ENCODE data around the gene SLC6A11.

SLC6A11 gene

DNA sequence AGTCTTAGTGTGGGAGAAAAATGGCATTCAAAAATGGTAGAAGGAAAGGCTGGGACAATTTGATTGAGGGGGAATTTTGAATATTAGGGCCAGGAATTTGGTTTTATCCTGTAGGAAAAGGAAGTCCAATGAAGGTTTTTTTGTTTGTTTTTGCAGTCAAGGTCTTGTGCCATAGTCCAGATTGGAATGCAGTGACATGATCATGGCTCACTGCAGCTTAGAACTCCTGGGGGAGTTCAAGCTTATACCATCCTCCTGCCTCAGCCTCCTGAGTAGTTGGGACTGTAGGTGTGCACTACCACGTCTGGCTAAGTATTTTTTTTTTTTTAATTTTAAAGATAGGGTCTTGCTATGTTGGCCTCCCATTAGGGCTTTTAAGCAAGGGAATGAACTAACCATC lies 2.6 kb upstream of the SLC6A11 start:
- Mint-ChIP-seq H3K4me1 (no peaks in the 10 kb centered on the region), H3K36me3 (ENCODE audit: low read depth) (no peaks in the 10 kb centered on the region), H3K4me3 (no peak overlapping the region), H3K27ac (no peak overlapping the region), H3K9me3 (no peaks in the 10 kb centered on the region), H3K27me3 (peaks cover 41% of the 10 kb centered on the region)
- no peak for ATAC-seq
- DNase-seq, result no peak

DNA sequence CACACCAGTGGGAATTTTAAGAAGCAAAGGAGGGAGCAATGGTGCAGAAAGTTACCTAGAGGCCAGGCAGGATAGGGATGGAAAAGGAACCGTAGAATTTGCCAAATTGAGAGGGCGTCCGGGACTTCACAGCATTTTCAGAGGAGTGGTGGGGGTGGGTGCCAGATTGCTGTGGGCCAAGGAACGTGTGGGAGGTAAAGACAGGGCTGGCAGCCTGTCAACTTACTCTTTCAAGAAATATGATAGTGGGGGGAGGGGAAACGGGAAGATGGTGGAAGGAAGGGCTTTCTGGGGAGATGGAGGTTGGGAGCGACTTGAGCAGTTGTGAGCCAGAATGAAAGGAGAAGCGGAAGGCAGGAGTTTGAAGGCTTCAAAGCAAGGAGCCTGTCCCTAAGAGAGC lies 1.4 kb upstream of the SLC6A11 start:
- H3K4me3 Mint-ChIP-seq, result no peak overlapping the region
- H3K27me3 Mint-ChIP-seq, result peaks cover 41% of the 10 kb centered on the region
- ATAC-seq (no peak), DNase-seq (no peak)
- no peaks in the 10 kb centered on the region for H3K4me1 Mint-ChIP-seq
- H3K36me3 Mint-ChIP-seq (ENCODE audit: low read depth), result no peaks in the 10 kb centered on the region
- H3K9me3 Mint-ChIP-seq, result no peaks in the 10 kb centered on the region
- no peak overlapping the region for H3K27ac Mint-ChIP-seq

DNA sequence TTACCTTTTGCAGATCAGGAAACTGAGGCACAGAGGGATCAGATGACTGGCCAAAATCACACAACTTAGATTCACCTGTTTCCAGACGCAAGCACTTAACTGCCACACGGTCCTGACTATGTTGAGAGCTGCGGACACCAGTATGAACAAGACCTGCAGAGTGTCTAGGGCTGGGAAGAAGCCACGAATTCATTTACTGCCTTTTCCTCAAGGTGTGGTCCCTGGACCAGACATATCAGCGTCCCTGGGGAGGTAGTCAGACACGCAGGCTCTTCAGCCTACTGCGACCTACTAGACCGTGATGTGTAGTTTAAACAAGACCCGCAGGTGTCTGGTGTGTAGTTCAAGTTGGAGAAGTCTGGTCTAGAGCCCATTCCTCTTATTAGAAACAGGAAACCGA lies 541 bp upstream of the SLC6A11 start:
- Mint-ChIP-seq H3K4me1 (no peaks in the 10 kb centered on the region), H3K36me3 (ENCODE audit: low read depth) (no peaks in the 10 kb centered on the region), H3K27me3 (peaks cover 37% of the 10 kb centered on the region), H3K9me3 (no peaks in the 10 kb centered on the region), H3K4me3 (no peak overlapping the region), H3K27ac (no peak overlapping the region)
- ATAC-seq (no peak), DNase-seq (no peak)

DNA sequence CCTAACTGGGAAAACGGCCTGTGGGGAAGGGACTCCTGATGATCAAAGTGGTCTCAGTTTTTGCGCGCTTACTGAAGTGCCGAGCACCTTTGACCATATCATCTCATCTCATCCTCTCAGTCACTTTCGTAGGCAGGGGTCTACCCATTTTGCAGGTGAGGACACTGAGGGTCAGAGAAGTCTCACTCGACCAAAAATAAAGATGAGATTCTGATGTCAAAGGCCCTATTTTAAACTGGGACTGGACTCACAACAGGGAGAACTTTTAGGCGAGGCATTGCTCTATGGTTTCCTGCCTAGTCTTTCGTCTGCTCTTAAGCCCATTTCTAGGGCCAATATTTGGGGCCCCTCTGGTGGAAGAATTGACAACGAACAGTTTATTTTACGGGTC lies 830 bp downstream of the SLC6A11 start:
- H3K4me1 Mint-ChIP-seq, result no peaks in the 10 kb centered on the region
- DNase-seq, result no peak
- H3K27me3 Mint-ChIP-seq, result peaks cover 35% of the 10 kb centered on the region
- no peaks in the 10 kb centered on the region for H3K36me3 Mint-ChIP-seq (ENCODE audit: low read depth)
- no peaks in the 10 kb centered on the region for H3K9me3 Mint-ChIP-seq
- ATAC-seq, result no peak
- H3K4me3 Mint-ChIP-seq, result no peak overlapping the region
- no peak overlapping the region for H3K27ac Mint-ChIP-seq

DNA sequence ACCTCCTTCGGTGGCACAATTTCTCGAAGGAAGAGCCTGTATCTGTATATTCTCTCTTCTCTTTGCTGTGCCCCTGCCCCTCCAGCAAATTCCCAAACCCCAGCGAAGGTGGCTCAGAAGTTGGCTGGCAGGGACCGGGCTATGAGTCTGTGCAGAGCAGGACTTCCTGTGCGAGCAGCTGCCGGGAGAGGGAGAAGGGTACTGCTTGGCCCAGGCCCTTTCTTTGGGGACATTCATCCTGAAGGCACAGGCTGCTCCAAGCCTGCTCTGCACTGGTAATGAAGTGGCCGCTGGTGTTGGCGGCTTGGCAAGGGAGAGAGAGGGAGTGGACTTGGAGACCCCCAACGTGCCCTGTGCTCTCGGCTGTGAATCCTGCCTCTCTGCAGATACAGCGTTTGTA lies 1.5 kb downstream of the SLC6A11 start:
- Mint-ChIP-seq H3K27me3 (peaks cover 37% of the 10 kb centered on the region), H3K36me3 (ENCODE audit: low read depth) (no peaks in the 10 kb centered on the region), H3K9me3 (no peaks in the 10 kb centered on the region), H3K4me3 (no peak overlapping the region), H3K4me1 (no peaks in the 10 kb centered on the region), H3K27ac (no peak overlapping the region)
- ATAC-seq, result no peak
- DNase-seq, result no peak

DNA sequence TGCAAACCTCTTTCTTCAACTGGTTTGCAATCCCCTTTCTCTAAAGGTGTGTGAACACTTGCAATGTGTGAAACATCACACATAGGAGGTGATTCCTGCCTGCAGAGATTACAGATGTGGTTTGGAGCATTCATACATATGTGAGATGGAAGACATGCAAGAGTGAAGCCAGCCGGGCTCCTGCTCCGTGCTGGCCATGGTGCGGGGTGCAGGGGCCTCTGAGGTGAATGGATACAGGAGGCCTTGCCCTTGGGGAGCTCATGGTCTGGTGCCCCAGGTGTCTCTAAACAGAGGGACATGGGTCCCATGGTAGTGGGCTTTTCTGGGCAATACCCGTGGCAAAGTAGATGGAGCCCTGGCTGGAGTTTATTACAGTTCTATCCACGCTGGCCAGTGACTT lies 6.0 kb downstream of the SLC6A11 start:
- no peaks in the 10 kb centered on the region for H3K36me3 Mint-ChIP-seq (ENCODE audit: low read depth)
- no peak for ATAC-seq
- H3K27ac Mint-ChIP-seq, result no peak overlapping the region
- no peak for DNase-seq
- H3K9me3 Mint-ChIP-seq, result no peaks in the 10 kb centered on the region
- no peak overlapping the region for H3K4me3 Mint-ChIP-seq
- H3K27me3 Mint-ChIP-seq, result peaks cover 10% of the 10 kb centered on the region
- no peaks in the 10 kb centered on the region for H3K4me1 Mint-ChIP-seq

DNA sequence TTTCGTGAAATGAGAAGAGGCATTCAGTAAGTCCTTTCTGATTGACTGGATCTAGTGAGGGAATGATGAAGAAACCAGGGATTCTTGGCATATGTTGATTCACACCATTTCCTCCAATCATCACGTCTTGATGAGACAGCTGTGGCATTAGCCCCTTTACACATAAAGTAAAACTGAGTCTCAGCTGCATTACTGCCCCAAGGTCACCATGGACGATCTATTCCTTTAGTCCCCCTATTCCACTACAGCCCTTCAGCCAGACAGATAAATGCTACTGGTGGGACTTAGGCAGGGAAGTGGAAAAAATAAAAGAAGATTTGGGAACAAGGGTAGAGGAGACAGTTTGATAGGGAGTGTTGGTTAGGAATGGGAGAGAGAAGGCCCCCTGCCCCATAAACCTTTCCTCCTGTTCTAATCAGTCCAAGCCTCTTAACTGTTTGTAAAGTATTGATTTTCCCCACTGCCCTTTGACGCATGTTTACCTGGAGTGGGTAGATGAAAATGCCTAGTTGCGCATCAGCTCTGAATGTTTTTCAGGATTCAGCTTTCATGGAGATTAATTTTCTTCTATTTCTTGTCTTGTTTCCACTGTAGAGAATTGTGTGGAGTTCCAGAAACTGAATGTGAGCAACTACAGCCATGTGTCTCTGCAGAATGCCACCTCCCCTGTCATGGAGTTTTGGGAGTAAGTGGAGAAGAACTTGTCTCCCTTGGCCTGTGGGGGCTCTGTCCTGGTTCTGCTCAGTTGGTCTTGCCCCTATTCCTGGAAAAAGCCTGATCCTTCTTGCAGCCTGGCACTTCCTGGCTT lies 6.9 kb downstream of the SLC6A11 start:
- H3K27me3 Mint-ChIP-seq, result peaks cover 5% of the 10 kb centered on the region

DNA sequence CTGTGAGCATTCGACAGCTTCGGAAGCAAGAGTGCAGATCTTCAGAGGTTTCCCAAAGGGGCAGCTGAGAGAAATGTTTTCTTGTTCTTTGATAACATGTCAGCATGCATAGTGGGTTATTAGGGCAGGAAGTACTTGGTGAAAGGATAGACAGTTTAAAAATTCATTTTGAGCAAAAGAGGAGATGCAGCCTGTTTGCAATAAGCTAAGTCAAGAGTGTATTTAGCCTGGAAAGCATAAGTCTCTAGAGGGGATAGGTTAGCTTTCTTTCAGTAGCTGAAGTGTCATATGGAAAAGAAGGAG lies 7.4 kb downstream of the SLC6A11 start:
- Mint-ChIP-seq H3K36me3 (ENCODE audit: low read depth) (no peaks in the 10 kb centered on the region), H3K4me1 (no peaks in the 10 kb centered on the region), H3K4me3 (no peak overlapping the region), H3K9me3 (no peaks in the 10 kb centered on the region), H3K27me3 (peaks cover 5% of the 10 kb centered on the region), H3K27ac (no peak overlapping the region)
- ATAC-seq (no peak), DNase-seq (no peak)

More for the DNA sequence above, 6.9 kb downstream of the SLC6A11 start:
- DNase-seq, result no peak
- Mint-ChIP-seq H3K27ac (no peak overlapping the region), H3K4me3 (no peak overlapping the region), H3K4me1 (no peaks in the 10 kb centered on the region), H3K36me3 (ENCODE audit: low read depth) (no peaks in the 10 kb centered on the region), H3K9me3 (no peaks in the 10 kb centered on the region)
- ATAC-seq, result no peak

DNA sequence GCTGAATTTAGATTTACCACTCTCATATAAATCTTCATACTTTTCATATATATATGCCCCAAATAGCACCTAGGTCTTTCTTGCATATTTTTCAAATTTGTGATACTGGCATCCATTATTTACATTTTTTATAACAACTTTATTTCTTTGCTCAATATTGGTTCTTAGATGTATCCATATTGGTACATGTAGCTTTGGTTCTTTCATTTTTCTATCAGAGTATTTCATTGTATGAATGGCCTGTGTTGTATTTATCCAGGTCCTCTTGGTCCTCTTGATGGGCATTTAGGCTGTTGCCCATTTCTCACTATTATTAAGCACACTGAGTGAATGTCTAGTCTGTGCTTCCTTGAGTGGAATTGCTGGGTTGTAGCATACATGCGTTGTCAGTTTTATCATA lies 8.4 kb downstream of the SLC6A11 start:
- H3K27me3 Mint-ChIP-seq, result peaks cover 5% of the 10 kb centered on the region
- H3K4me1 Mint-ChIP-seq, result no peaks in the 10 kb centered on the region
- H3K36me3 Mint-ChIP-seq (ENCODE audit: low read depth), result no peaks in the 10 kb centered on the region
- ATAC-seq (no peak), DNase-seq (no peak)
- no peak overlapping the region for H3K27ac Mint-ChIP-seq
- H3K9me3 Mint-ChIP-seq, result no peaks in the 10 kb centered on the region
- no peak overlapping the region for H3K4me3 Mint-ChIP-seq

DNA sequence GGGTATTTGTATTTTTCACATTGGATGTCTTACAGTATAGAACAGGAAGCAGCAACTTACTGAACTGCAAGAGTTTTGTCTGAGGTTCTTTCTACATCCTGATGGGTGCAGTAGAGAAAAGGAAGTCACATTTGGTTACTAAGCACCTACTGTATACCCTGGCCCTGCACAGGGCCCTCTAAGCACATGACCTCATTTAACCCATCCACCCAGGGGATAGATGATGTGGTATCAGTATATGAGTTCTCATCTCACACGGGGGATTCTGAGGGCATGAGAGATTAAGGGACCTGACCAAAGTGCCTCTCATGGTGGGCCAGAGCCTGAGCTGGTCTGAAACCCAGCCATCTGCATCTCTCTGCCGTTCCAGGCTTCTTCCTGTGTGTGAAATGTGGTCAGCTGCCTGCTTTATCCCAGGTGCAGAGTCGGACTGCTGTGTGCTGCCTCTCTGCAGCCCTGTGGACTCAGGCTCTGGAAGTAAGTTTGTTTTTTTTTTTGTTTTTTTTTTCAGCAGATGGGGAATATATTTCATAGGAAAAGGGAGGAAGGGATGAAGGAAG lies 17.9 kb downstream of the SLC6A11 start:
- H3K27me3 Mint-ChIP-seq, result peaks cover 4% of the 10 kb centered on the region

DNA sequence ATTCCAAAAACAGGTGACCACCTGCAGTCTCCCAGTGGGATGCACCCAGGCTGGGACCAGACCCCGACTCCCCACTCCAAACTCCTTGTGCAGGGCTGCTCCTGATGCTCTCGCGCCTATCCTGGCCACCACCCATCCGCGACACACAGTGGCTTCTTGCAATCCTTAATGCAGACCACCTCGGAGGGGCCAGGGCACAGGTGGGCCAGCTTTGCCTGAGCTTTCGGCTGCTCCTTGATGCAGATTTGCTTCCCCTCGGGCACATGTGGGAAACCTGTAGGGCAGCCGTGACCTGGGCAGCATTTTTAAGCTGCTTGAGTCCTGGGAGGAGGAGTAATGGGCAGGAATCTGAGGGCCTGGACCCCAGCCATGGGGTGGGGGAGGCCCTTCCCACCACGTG lies 18.9 kb downstream of the SLC6A11 start:
- Mint-ChIP-seq H3K27ac (no peak overlapping the region), H3K27me3 (peaks cover 11% of the 10 kb centered on the region), H3K36me3 (ENCODE audit: low read depth) (no peaks in the 10 kb centered on the region), H3K4me3 (no peak overlapping the region), H3K4me1 (no peaks in the 10 kb centered on the region), H3K9me3 (no peaks in the 10 kb centered on the region)
- DNase-seq (no peak), ATAC-seq (no peak)

More for the DNA sequence above, 17.9 kb downstream of the SLC6A11 start:
- Mint-ChIP-seq H3K36me3 (ENCODE audit: low read depth) (no peaks in the 10 kb centered on the region), H3K4me3 (no peak overlapping the region), H3K27ac (no peak overlapping the region), H3K4me1 (no peaks in the 10 kb centered on the region), H3K9me3 (no peaks in the 10 kb centered on the region)
- no peak for ATAC-seq
- DNase-seq, result no peak

DNA sequence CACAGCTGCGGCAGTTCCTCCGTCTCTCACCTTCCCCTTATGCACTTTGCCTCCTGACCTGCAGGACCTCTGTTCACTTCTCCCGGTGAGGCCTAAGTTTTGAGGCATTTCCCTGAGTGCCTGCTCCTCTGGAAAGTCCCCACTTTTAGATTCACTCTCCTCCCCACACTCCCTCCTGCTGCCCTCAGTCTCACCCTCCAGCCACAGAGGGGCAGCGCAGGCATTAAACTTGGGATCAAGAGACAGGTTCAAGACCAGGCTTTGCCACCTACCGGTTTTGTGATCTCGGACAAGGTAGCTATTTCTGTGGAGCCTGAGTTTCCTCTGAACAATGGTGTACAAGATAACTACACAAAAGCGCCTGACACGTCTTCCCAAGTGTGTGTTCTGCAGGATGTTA lies 19.4 kb downstream of the SLC6A11 start:
- ATAC-seq (no peak), DNase-seq (no peak)
- Mint-ChIP-seq H3K4me1 (no peaks in the 10 kb centered on the region), H3K9me3 (no peaks in the 10 kb centered on the region), H3K27me3 (peaks cover 13% of the 10 kb centered on the region), H3K4me3 (no peak overlapping the region), H3K36me3 (ENCODE audit: low read depth) (no peaks in the 10 kb centered on the region), H3K27ac (no peak overlapping the region)

DNA sequence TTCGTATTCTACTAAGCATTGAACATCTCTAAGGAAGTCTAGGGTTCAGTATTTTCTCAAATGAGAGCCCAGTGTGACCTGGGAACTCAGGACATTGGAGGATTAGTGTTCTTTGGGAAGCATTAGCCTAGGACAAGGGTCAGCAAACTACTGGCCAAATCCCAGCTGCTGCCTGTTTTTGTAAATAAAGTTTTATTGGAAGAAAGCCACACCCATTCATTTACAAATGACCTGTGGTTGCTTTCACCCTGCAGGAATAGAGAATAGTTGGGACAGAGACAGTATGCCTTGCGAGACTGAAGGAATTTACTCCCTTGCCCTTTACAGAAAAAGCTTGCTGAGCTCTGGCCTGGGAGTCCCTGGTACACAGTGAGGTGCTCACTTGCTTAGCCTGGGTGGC lies 20.6 kb downstream of the SLC6A11 start:
- Mint-ChIP-seq H3K4me3 (no peak overlapping the region), H3K9me3 (no peaks in the 10 kb centered on the region), H3K27me3 (peaks cover 14% of the 10 kb centered on the region), H3K27ac (no peak overlapping the region), H3K4me1 (no peaks in the 10 kb centered on the region), H3K36me3 (ENCODE audit: low read depth) (no peaks in the 10 kb centered on the region)
- DNase-seq (no peak), ATAC-seq (no peak)

DNA sequence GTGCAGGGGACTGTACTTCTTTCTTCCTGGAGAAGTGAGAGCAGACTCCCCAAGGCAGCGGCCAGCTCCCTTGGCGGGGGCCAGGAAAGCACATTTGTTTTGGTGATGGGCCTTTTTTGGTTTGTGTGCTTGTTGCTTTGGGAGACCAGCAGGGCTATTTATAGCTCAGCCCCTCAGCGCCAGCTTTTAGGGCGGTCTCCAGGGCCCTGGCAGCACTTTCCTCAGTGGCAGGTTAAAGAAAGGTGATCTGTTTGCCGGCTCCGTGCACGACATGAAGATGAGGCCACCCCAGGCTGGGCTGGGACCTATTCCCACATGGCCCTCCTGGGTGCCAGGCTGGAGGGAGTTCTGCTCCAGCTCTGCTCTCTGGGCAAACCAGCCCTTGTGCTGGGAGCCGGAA lies 21.8 kb downstream of the SLC6A11 start:
- H3K9me3 Mint-ChIP-seq, result no peaks in the 10 kb centered on the region
- no peak for ATAC-seq
- H3K4me1 Mint-ChIP-seq, result no peaks in the 10 kb centered on the region
- no peaks in the 10 kb centered on the region for H3K36me3 Mint-ChIP-seq (ENCODE audit: low read depth)
- peaks cover 14% of the 10 kb centered on the region for H3K27me3 Mint-ChIP-seq
- no peak overlapping the region for H3K27ac Mint-ChIP-seq
- no peak overlapping the region for H3K4me3 Mint-ChIP-seq
- no peak for DNase-seq

DNA sequence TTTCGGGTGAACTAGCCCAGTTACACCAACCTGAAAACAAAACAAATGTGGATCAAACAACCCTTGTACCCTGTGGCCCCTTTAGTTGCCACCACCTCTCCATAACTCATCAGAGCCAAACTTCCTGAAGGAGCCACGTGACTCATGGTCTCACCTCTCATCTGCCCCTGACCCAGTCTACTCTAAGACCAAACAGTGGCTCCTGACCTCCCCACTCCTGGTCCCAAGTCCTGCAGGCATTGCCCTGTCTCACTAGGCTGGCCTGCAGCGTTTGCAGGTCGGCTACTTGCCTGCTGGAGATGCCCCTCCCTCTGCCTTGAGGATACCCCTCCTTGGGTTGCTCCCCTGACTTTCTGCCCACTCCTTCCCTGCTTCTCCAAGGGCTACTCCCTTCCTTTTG lies 23.1 kb downstream of the SLC6A11 start:
- H3K27ac Mint-ChIP-seq, result no peak overlapping the region
- no peak overlapping the region for H3K4me3 Mint-ChIP-seq
- ATAC-seq, result no peak
- DNase-seq, result no peak
- H3K4me1 Mint-ChIP-seq, result no peaks in the 10 kb centered on the region
- H3K36me3 Mint-ChIP-seq (ENCODE audit: low read depth), result no peaks in the 10 kb centered on the region
- no peaks in the 10 kb centered on the region for H3K9me3 Mint-ChIP-seq
- peaks cover 14% of the 10 kb centered on the region for H3K27me3 Mint-ChIP-seq

DNA sequence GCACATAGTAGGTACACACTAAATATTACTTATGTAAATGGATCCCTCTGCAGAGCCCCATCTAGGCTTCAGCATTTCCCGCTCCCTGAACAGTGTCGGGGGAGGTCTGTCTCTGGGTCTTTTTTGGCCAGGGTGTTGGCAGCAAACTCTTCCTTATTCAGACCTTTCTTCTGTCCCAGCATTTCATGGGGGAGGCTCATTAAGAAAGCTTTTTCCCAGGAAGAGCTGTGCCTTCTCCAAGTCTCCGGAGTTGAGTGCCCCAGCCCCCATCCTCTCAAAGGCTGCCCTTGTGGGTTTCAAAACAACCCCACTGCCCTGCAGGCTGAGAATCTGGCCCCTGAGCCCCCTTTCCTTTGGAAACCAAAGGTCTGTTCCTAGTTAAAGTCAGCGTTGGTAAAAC lies 25.1 kb downstream of the SLC6A11 start:
- Mint-ChIP-seq H3K4me1 (no peaks in the 10 kb centered on the region), H3K36me3 (ENCODE audit: low read depth) (no peaks in the 10 kb centered on the region), H3K27ac (no peak overlapping the region), H3K9me3 (no peaks in the 10 kb centered on the region), H3K27me3 (peaks cover 21% of the 10 kb centered on the region), H3K4me3 (no peak overlapping the region)
- DNase-seq, result no peak
- ATAC-seq, result no peak

All from activated naive CD8-positive, alpha-beta T cell treated with anti-CD3 and anti-CD28 coated beads, Interleukin-2, amount 50 U/mL, for 24 hours (primary cell).